ENCODE measurements around the gene TNNT1. TPM values are rescaled to one million over a fixed set of nuclear protein-coding genes. Genes with fewer than 3 reads are reported as not detected.

TNNT1 gene
- total RNA-seq, 1 donor from 2014 or later, result 5.5 TPM

DNA sequence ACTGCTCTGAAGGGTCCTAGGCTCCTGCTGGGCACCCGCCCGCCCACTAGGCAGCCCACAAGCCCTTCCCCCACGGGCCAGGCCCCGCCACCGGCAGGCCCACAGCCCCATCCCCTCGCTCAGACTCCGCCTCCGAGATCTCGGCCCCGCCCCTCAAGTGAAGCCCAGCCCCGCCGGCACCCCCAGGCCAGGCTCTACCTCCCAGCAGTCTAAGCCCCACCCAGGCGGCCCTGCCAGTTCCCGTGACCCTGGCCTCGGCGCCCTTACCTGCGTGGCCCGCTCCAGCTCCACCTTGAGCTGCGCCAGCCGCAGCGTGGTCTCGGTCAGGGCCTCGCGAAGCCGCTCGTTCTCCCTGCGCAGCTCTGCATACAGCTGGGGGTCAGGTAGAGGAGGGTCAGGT, 57.1 kb downstream of the TNNT1 start:
- TF ChIP-seq, protein P1, sequence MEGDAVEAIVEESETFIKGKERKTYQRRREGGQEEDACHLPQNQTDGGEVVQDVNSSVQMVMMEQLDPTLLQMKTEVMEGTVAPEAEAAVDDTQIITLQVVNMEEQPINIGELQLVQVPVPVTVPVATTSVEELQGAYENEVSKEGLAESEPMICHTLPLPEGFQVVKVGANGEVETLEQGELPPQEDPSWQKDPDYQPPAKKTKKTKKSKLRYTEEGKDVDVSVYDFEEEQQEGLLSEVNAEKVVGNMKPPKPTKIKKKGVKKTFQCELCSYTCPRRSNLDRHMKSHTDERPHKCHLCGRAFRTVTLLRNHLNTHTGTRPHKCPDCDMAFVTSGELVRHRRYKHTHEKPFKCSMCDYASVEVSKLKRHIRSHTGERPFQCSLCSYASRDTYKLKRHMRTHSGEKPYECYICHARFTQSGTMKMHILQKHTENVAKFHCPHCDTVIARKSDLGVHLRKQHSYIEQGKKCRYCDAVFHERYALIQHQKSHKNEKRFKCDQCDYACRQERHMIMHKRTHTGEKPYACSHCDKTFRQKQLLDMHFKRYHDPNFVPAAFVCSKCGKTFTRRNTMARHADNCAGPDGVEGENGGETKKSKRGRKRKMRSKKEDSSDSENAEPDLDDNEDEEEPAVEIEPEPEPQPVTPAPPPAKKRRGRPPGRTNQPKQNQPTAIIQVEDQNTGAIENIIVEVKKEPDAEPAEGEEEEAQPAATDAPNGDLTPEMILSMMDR (IDR thresholded peaks at IDR 0.05; ENCODE audit: unreplicated experiment), result no peak
- DNase-seq (ENCODE audit: low spot score, unreplicated experiment), result no peak
- H3K4me3 Mint-ChIP-seq (ENCODE audit: low read depth), result no peak overlapping the region
- peaks cover 3% of the 10 kb centered on the region for H3K36me3 Mint-ChIP-seq (ENCODE audit: insufficient read depth)
- no peak overlapping the region for H3K27ac Mint-ChIP-seq
- H3K9me3 Mint-ChIP-seq (ENCODE audit: low read depth), result no peaks in the 10 kb centered on the region
- peaks cover 17% of the 10 kb centered on the region for H3K27me3 Mint-ChIP-seq
- H3K4me1 Mint-ChIP-seq (ENCODE audit: low read depth), result peaks cover 15% of the 10 kb centered on the region

DNA sequence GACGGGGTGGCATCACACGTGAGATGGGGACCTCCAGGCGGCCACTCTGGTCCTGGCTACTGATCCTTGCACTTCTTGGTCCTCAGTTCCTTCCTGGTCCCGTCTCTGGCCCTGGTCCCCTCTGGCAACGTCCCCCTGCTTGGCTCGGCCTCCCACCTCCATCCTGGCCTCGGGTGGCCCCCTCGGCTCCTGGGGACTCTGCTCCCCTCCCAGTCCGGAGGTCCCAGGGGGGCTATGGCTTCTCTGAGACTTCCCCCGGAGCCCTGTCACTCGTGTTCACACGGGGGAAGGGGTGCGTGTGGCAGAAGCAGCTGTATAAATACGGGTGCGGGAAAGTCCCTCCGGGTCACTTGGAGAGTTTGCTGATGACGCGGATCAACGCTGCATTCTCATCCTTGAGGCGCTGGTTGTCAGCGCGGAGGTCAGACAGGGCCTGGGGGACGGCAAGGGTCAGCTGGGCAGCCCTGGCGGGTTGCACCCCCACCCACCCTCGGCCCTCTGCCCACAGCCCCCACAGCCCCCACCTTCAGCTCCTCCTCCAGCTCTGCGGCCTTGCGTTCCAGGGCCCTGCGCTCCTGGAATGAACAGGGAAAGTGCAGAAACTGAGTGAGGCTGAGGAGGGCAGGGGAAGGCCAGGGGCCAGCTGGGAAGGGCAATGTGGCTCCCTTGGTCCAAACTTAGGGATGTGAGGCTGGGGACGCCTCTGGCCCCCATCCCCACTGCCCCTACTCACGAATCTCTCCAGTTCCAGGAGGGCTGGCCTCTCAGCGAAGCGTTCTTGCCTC, 57.7 kb downstream of the TNNT1 start:
- Mint-ChIP-seq H3K27ac (no peak overlapping the region), H3K27me3 (peaks cover 17% of the 10 kb centered on the region), H3K4me3 (ENCODE audit: low read depth) (no peak overlapping the region), H3K9me3 (ENCODE audit: low read depth) (no peaks in the 10 kb centered on the region), H3K36me3 (ENCODE audit: insufficient read depth) (peaks cover 3% of the 10 kb centered on the region), H3K4me1 (ENCODE audit: low read depth) (peaks cover 15% of the 10 kb centered on the region)
- no peak for DNase-seq (ENCODE audit: low spot score, unreplicated experiment)
- TF ChIP-seq, protein P1 (IDR thresholded peaks at IDR 0.05; ENCODE audit: unreplicated experiment), result no peak

DNA sequence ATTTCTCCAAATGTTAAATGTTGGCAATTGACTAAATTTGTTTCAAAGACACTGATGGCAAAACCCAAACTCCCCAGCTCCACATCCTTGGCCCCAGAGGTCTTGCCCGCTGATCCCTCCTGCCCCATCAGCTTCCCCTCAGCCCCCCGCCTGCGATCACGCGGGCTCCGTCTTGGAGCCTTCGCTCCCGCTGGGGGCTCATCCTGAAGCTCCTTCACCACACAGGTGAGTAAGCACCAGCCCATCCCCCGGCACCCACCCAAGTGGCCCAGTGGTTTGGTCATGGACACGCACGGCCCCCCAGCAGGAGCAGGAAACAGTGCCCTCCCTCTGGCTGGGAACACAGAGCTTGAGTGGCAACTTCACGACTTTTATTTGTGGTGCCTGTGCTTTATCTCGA, 58.4 kb downstream of the TNNT1 start:
- Mint-ChIP-seq H3K36me3 (ENCODE audit: insufficient read depth) (peaks cover 3% of the 10 kb centered on the region), H3K9me3 (ENCODE audit: low read depth) (no peaks in the 10 kb centered on the region), H3K4me1 (ENCODE audit: low read depth) (peaks cover 15% of the 10 kb centered on the region), H3K27me3 (peaks cover 24% of the 10 kb centered on the region), H3K27ac (no peak overlapping the region), H3K4me3 (ENCODE audit: low read depth) (no peak overlapping the region)
- TF ChIP-seq, protein P1 (IDR thresholded peaks at IDR 0.05; ENCODE audit: unreplicated experiment), result no peak
- DNase-seq (ENCODE audit: low spot score, unreplicated experiment), result no peak

DNA sequence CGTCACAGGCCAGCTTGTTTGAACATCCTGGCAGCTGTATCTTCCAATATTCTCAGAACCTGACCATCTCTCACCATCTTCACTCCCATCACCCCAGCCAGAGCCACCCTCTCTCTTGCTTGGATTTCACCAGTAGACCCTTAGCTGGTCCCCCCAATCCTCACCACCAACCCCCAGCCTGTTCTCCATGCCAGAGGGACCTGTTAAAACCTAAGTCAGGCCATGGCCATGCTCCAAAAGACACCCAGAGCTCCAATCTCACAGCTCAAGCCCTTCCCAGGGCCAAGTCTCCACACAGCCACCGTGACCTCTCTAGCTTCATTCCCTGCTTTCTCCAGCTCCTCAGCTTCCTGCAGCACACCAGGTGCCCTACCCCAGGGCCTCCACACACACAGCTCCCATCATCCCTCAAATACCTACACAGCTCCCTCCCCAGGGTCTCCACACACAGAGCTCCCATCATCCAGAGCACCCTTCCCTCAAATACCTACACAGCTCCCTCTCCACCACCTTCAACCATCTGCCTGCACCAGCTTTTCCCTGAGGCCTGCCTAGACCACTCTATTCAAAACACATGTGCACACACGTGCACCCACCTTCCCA, 59.6 kb downstream of the TNNT1 start:
- Mint-ChIP-seq H3K36me3 (ENCODE audit: insufficient read depth) (peaks cover 4% of the 10 kb centered on the region), H3K4me3 (ENCODE audit: low read depth) (no peak overlapping the region), H3K27me3 (peaks cover 35% of the 10 kb centered on the region), H3K27ac (no peak overlapping the region), H3K4me1 (ENCODE audit: low read depth) (peaks cover 15% of the 10 kb centered on the region), H3K9me3 (ENCODE audit: low read depth) (no peaks in the 10 kb centered on the region)
- TF ChIP-seq, protein P1 (IDR thresholded peaks at IDR 0.05; ENCODE audit: unreplicated experiment), result no peak
- no peak for DNase-seq (ENCODE audit: low spot score, unreplicated experiment)

DNA sequence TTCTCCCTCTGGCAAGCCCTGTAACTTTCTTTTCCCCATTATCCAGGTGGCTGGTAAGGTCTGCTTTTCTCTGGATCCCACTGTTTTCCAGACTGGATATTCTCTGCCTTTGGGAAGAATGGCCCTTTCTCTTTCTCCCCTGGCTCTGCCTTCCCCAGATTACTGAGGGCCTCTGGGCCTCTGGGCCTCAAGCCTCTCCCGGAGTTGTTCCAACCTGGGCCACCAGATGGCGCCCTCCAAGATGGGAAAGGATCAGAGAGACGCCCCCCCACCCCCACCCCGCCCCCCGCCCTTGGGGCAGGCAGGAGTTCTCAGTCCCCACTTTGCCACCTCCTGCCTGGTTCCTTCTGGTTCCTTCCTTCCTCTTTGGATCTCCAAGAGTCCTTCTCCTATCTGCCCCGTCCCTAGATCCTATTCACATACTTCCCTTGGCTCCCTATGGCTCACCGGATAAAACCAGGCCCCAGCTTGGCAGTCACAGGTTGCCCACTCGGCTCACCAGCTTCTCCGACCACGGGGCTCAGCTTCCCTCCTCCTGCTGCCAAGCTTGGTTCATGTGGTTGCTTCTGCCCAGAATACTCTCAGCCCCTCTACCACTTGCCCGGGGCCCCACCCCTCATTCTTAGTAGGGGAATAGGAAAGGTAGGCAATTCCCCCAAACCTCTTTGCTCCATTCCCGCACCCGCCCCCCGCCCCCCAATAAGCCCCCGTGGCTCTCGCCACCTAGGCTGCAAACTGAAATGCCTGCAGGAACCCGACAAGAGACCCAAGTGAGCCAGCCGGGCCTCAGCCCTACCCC, 60.3 kb downstream of the TNNT1 start:
- Mint-ChIP-seq H3K27me3 (peaks cover 42% of the 10 kb centered on the region), H3K4me3 (ENCODE audit: low read depth) (peak overlapping the region; percentile 65), H3K4me1 (ENCODE audit: low read depth) (peaks cover 15% of the 10 kb centered on the region), H3K36me3 (ENCODE audit: insufficient read depth) (peaks cover 4% of the 10 kb centered on the region), H3K9me3 (ENCODE audit: low read depth) (no peaks in the 10 kb centered on the region), H3K27ac (peak overlapping the region; percentile 39)
- TF ChIP-seq, protein P1 (IDR thresholded peaks at IDR 0.05; ENCODE audit: unreplicated experiment), result peak; percentile 90
- peak; percentile 84 for DNase-seq (ENCODE audit: low spot score, unreplicated experiment)

Measured in progenitor cell of endocrine pancreas (in vitro differentiated cells).